Natural killer cell treated with Interleukin-12 subunit alpha and Interleukin-12 subunit beta and Interleukin-15 and Interleukin-18, amount 100 ng/mL, for 72 hours (primary cell): Measurements from ENCODE around the gene ATPAF2. TPM values are rescaled to one million over a fixed set of nuclear protein-coding genes. Genes with fewer than 3 reads are reported as not detected.

Experiments used
- ATAC-seq, 2 donors: fragments of 150-1000 bp; cut with Tn5 transposase in 1 of 2; sonication (Bioruptor Pico), chemical (Tn5 transposase) in 1 of 2; 2 replicates each; pipeline ENCODE4 v1.10.0; 2021
- DNase-seq: peaks from one replicate; pipeline ENCODE4 v3.0.0; 2022; ENCODE audit warnings: low spot score
- H3K27ac Mint-ChIP-seq, 2 donors: 1 replicate in 1 of 2; 2 replicates in 1 of 2; pipeline ENCODE4 v1.8.0; 2022; ENCODE audit warnings: mixed read lengths in 2 of 2, mild to moderate bottlenecking in 1 of 2, moderate library complexity in 1 of 2
- H3K27me3 Mint-ChIP-seq, 2 donors: 1 replicate in 1 of 2; 2 replicates in 1 of 2; pipeline ENCODE4 v1.8.0; 2022; ENCODE audit warnings: mixed read lengths in 2 of 2
- H3K36me3 Mint-ChIP-seq: one replicate; pipeline ENCODE4 v1.8.0; 2022; ENCODE audit warnings: mixed read lengths
- H3K4me1 Mint-ChIP-seq, 2 donors: 1 replicate in 1 of 2; 2 replicates in 1 of 2; pipeline ENCODE4 v1.8.0; 2022; ENCODE audit warnings: low read depth in 2 of 2, mixed read lengths in 2 of 2, mild to moderate bottlenecking in 1 of 2
- H3K4me3 Mint-ChIP-seq: one replicate; pipeline ENCODE4 v1.8.0; 2022; ENCODE audit warnings: mixed read lengths
- H3K9me3 Mint-ChIP-seq: 2 replicates; pipeline ENCODE4 v1.8.0; 2022; ENCODE audit warnings: mixed read lengths
- total RNA-seq, 2 donors: library from RNA; stranded (reverse); gene quantifications; one replicate each; pipeline ENCODE4 v1.2.3, GENCODE V29; 2022

The ATPAF2 gene
- total RNA-seq, result 10 to 100 TPM; 40.1 to 52.1 TPM

DNA sequence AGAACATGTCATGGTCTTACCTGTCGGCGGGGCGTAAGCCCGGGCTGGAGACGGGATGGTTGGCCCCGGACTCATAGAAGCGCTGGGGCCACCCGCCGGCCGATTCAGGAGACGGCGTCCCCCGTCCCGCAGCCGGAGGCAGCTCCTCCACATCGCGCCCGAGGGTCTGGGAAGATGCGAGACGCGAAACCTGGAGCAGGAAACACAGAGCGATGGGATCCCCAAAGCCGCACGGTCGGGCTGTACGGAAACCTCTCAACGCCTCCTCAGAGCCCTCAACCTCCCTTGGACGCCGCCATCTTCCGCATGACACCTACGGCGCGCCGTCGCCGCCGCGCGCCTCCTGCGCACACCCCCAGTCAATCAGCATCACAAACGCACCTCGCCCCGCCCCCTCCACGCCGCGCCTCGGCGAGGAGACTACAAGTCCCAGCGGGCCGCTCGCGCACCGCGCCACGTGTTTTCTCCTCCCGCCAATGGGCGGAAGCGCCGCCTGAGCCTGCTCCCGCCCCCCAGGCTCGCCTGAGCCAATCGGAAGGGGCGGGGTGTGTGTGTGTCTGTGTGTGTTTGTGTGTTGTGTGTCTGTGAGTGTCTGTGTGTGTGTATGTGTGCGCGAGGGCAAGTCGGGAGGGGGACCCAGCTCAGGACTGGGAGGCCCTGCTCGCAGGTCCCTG lies at the start of gene ATPAF2, which contains the start of gene GID4:
ATPAF2 (minus strand) TSS at position 308 of the 674 bp plus-strand sequence; CDS start at position 153, 155 bp downstream.
GID4 (plus strand) TSS at position 548 of the 674 bp plus-strand sequence; CDS start at position 605, 57 bp downstream.
- Mint-ChIP-seq H3K9me3 (no peaks in the 10 kb centered on the region), H3K27ac (peak within 1 kb of the TSS; percentile 71 to 88), H3K4me3 (peak within 1 kb of the TSS; percentile 98), H3K36me3 (peaks cover 4% of the 10 kb centered on the region), H3K27me3 (no peaks in the 10 kb centered on the region), H3K4me1 (peaks cover 36 to 48% of the 10 kb centered on the region in 2 donors)
- DNase-seq (peak; percentile 100), ATAC-seq (peak; percentile 96 to 98)

DNA sequence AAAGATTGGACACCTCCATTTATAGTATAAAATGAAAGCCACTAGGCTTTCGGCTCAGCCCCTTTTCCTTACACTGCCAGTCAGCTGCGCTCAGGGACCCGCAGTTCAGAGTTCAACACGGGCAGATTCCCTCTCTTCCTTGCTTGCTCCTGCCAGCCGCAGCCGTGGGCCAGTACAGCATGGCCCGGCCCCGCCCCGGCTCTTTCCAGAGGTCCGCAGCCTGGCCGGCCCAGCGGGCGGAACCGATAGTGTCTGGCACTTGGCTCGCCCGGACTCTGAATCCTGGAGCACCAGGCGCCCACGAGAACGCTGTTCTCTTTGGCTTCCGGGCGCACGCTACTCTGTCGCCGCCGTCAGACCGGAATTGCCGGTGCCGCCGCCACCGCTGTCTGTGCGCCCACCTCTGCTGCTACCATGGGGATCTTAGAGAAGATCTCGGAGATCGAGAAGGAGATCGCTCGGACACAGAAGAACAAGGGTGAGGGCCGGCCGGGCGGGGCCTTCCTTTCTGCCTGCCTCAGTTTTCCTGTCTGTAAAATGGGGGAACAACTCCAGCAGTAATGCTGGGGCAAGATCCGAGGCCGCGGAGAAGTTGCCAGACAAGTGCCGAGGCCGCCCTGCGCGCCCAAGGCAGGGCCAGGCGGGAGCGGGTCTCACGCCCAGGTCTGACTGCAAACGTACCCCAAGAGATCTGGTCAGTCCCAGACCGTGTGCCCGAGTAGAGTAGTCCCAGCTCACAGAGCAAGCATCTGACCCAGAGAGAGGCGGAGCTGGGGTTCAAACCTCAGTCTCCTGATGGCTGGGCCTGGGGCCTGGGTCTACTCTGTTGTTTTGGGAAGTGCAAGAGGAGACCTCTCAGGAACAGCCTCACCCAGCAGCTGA lies 48.9 kb upstream of the ATPAF2 start, which contains the start of gene DRG2:
DRG2 (plus strand) TSS at position 339 of the 882 bp plus-strand sequence; CDS start at position 415, 76 bp downstream.
- H3K9me3 Mint-ChIP-seq, result no peaks in the 10 kb centered on the region
- H3K36me3 Mint-ChIP-seq, result no peaks in the 10 kb centered on the region
- ATAC-seq (peak; percentile 98 to 99), DNase-seq (peak; percentile 90)
- H3K27ac Mint-ChIP-seq, result peak within 1 kb of the TSS; percentile 96 to 99
- peak within 1 kb of the TSS; percentile 97 for H3K4me3 Mint-ChIP-seq
- H3K27me3 Mint-ChIP-seq, result no peaks in the 10 kb centered on the region
- peaks cover 25 to 28% of the 10 kb centered on the region in 2 donors for H3K4me1 Mint-ChIP-seq

DNA sequence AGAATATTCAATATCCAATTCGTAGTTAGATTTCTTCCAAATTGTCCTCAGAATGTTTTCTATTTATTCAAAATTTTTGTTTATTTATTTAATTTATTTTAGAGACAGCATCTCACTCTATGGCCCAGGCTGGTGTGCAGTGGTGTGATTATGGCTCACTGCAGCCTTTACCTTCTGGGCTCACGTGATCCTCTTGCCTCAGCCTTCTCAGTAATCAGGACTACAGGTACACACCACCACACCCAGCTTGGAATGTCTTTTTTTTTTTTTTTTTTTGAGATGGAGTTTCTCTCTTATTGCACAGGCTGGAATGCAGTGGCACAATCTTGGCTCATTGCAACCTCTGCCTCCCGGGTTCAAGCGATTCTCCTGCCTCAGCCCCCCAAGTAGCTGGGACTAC lies 45.3 kb upstream of the ATPAF2 start:
- no peak overlapping the region for H3K27ac Mint-ChIP-seq
- H3K4me3 Mint-ChIP-seq, result no peak overlapping the region
- no peak for DNase-seq
- no peak for ATAC-seq
- H3K4me1 Mint-ChIP-seq, result peaks cover 15 to 21% of the 10 kb centered on the region in 2 donors
- no peaks in the 10 kb centered on the region for H3K36me3 Mint-ChIP-seq
- H3K27me3 Mint-ChIP-seq, result peaks cover 1 to 2% of the 10 kb centered on the region in 2 donors
- H3K9me3 Mint-ChIP-seq, result no peaks in the 10 kb centered on the region

DNA sequence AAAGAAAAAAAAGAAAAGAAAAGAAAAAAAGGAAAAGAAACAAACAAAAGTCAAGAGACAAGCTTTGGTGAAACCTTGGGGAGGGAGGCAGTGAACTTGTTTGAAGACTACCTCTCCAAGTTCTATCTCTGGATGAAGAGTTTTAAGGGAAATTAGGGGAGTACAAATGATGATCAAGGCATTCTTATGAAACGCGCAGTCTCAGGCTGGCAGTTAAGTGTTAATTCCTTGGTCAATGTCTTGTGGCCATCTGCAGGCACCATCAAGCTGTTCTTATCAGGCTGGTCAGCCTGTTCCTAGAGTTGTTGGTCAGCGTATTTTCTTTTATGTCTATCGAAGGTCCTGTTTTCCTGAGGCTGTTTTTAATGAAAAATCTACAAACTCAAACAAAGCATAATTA lies 40.6 kb upstream of the ATPAF2 start:
- Mint-ChIP-seq H3K27me3 (peaks cover 11 to 13% of the 10 kb centered on the region in 2 donors), H3K9me3 (no peaks in the 10 kb centered on the region), H3K27ac (no peak overlapping the region), H3K36me3 (no peaks in the 10 kb centered on the region), H3K4me3 (no peak overlapping the region), H3K4me1 (no peaks in the 10 kb centered on the region)
- DNase-seq (no peak), ATAC-seq (no peak)

DNA sequence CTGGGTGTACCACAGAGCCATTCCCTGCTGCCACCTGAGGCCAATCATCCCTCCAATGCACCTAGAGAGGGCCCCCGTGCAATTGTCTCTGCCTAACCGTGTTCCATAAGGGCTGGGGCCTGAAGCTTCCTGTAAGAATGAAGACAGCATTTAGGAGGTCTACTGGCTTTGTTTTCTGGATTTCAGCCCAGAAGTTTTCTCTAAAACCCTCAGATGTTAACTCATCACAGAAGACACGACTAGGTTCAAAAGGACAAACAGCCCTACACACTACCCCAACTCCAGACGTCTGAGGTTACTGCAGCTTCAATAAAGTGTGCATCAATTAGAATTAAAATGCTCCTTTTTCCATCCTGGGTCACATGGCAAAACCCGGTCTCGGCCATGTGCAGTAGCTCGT lies 38.0 kb upstream of the ATPAF2 start:
- no peaks in the 10 kb centered on the region for H3K9me3 Mint-ChIP-seq
- no peak for ATAC-seq

DNA sequence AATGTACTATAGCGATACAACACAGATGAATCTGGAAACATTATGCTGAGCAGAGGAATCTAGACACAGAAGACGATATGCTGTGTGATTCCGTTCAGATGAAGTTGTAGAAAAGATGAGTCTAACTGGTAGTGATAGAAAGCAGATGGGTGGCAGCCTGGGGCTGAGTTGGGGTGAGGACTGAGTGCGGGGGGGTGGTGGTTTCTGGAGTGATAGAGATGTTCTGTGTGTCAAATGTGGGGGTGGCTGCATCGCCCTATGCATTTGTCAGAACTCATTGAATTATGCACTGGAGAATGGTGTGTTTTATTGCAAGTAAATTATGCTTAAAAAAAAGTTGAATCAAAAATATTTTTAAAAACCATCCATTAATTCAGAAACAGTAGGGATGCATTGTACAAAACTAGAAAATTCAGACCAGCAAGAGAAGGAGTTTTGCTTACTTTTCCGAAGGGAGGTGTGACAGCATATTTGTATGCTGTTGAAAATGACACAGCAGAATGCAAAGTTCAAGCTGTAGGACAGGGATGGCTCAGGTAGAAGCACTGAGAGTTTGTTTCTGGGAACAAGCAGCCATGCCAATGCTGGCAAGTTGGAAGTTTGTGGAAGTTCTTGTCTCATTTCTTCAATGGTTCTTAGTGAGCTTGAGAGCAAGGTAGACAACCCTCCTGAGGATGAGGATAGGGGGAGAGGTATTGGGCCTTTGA lies 35.8 kb upstream of the ATPAF2 start:
- Mint-ChIP-seq H3K4me1 (peaks cover 13 to 14% of the 10 kb centered on the region in 2 donors), H3K36me3 (no peaks in the 10 kb centered on the region), H3K27me3 (peaks cover 13% of the 10 kb centered on the region in 2 donors), H3K27ac (no peak overlapping the region), H3K4me3 (no peak overlapping the region), H3K9me3 (no peaks in the 10 kb centered on the region)
- DNase-seq (no peak), ATAC-seq (no peak)

More for the DNA sequence above, 38.0 kb upstream of the ATPAF2 start:
- Mint-ChIP-seq H3K4me3 (no peak overlapping the region), H3K27me3 (peaks cover 13% of the 10 kb centered on the region in 2 donors), H3K27ac (no peak overlapping the region), H3K36me3 (no peaks in the 10 kb centered on the region), H3K4me1 (peaks cover under 1% of the 10 kb centered on the region in 2 donors)
- no peak for DNase-seq

DNA sequence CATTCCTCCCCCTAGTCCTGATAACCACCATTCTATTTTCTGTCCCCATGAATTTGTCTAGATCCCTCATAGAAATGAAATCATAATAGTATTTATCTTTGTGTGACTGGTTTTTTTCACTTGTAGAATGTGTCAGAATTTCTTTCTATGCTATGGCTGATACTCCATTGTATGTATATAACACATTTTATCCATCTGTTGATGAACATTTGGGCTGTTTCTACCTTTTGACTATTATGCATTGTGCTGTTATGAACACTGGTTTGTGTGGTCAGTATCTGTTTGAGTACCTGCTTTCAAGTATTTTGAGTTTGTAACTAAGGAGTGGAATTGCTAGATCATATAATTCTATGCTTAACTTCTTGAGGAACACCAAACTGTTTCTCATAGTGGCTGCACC lies 32.8 kb upstream of the ATPAF2 start:
- no peak for ATAC-seq
- peaks cover 13 to 14% of the 10 kb centered on the region in 2 donors for H3K4me1 Mint-ChIP-seq
- no peak for DNase-seq
- peak overlapping the region; percentile 18 for H3K4me3 Mint-ChIP-seq
- no peak overlapping the region for H3K27ac Mint-ChIP-seq
- H3K36me3 Mint-ChIP-seq, result no peaks in the 10 kb centered on the region
- H3K9me3 Mint-ChIP-seq, result no peaks in the 10 kb centered on the region
- H3K27me3 Mint-ChIP-seq, result peaks cover 7 to 9% of the 10 kb centered on the region in 2 donors

DNA sequence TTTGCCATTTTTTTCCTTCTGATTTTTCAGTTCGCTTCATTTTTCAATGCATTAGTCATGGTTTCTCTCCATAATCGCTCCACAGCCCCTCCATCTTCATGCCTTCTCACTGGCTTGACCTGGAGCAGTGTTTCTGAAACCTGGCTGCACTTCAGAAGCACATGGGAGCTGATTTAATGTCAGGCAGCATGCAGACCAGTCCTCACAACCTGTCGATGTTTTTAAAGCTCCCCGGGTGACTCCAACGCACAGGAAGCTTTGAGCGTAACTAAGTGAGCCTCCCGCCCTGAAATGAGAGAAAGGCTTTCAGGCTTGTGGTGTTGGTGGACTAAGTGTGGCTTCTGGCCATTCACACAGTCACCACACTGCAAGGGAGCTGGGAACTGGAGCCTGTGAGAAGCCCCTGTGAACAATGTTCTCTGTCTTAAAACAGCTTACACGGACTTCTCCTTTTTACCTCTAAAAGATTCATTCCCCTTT lies 31.9 kb upstream of the ATPAF2 start:
- H3K27me3 Mint-ChIP-seq, result peaks cover 1 to 9% of the 10 kb centered on the region in 2 donors
- ATAC-seq (peak in 1 of 2 donors; percentile 75), DNase-seq (no peak)
- peaks cover 13 to 14% of the 10 kb centered on the region in 2 donors for H3K4me1 Mint-ChIP-seq
- H3K36me3 Mint-ChIP-seq, result no peaks in the 10 kb centered on the region
- H3K4me3 Mint-ChIP-seq, result peak overlapping the region; percentile 18
- no peak overlapping the region for H3K27ac Mint-ChIP-seq
- H3K9me3 Mint-ChIP-seq, result no peaks in the 10 kb centered on the region

DNA sequence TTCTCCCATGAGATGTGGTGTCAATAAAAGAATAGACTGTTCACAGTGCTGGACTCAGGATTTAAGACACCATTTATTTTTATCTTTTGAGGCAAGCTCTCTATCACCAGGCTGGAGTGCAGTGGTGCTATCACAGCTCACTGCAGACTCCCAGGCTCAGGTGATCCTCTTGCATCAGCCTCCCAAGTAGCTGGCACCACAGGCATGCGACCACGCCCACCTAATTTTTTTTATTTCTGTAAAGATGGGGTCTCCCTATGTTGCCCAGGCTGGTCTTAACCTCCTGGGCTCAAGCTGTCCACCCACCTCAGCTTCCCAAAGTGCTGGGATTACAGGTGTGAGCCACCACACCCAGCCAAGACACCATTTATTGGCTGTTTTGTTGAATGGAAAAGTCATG lies 30.1 kb upstream of the ATPAF2 start:
- no peaks in the 10 kb centered on the region for H3K27me3 Mint-ChIP-seq
- ATAC-seq, result no peak
- H3K9me3 Mint-ChIP-seq, result no peaks in the 10 kb centered on the region
- no peaks in the 10 kb centered on the region for H3K36me3 Mint-ChIP-seq
- DNase-seq, result no peak
- peaks cover 13 to 14% of the 10 kb centered on the region in 2 donors for H3K4me1 Mint-ChIP-seq
- no peak overlapping the region for H3K4me3 Mint-ChIP-seq
- H3K27ac Mint-ChIP-seq, result no peak overlapping the region

DNA sequence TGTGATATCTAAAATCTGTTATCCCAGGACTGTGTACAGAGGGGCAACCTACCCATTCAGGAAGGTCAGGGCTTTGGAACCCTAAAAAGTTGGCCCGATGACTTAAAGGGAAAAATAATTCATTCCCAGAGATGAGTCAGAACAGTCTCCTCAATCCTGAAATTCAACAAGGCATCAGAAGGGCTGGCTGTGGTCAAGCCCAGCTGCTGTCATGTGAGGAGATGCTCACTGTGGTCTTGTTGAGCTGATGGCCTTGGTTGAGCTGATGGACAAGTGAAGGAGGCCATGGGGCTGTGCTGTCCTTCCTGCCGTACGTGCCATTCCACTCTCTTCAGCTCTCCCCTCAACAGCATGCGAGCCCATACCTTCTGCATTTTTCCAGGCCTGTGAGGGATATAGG lies 27.9 kb upstream of the ATPAF2 start:
- H3K36me3 Mint-ChIP-seq, result no peaks in the 10 kb centered on the region
- peaks cover 12 to 13% of the 10 kb centered on the region in 2 donors for H3K4me1 Mint-ChIP-seq
- H3K4me3 Mint-ChIP-seq, result no peak overlapping the region
- no peak for ATAC-seq
- no peaks in the 10 kb centered on the region for H3K9me3 Mint-ChIP-seq
- no peak for DNase-seq
- no peak overlapping the region for H3K27ac Mint-ChIP-seq
- no peaks in the 10 kb centered on the region for H3K27me3 Mint-ChIP-seq

DNA sequence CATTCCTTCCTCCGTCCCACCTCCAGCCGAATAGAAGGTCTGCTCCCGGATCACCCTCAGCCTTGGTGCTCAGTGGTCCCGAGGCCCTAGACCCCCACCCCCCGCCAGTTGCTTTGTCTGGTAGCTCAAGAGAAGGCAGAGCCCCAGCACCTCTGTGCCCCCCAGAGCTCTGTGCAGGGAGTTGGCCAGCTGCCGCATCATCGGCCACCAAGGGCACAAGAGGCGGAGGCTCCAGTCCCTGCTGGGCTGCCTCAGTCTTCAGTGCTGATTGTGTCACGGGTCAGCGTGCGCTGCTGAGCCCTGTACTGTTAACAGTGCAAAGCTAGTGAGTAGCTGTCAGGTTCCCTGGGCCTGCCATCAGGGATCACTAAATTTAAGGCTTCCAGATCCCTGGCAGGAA lies 26.6 kb upstream of the ATPAF2 start:
- Mint-ChIP-seq H3K9me3 (no peaks in the 10 kb centered on the region), H3K27ac (no peak overlapping the region), H3K4me1 (no peaks in the 10 kb centered on the region), H3K27me3 (no peaks in the 10 kb centered on the region), H3K36me3 (no peaks in the 10 kb centered on the region), H3K4me3 (no peak overlapping the region)
- DNase-seq (no peak), ATAC-seq (no peak)

DNA sequence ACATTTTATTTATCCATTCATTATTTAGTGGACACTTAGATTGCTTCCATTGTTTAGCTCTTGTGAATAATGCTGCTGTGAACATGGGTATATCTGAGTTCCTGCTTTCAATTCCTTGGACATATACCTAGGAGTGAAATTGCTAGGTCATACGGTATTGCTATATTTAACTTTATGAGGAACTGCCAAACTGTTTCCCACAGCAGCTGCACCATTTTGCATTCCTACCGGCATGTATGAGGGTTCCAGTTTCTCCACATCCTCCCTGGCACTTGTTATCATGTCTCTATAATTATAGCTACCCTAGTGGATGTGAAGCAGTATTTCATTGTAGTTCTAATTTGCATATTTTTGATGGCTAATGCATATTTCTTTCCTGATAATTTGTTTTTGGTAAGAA lies 25.1 kb upstream of the ATPAF2 start:
- ATAC-seq (no peak), DNase-seq (no peak)
- Mint-ChIP-seq H3K9me3 (no peaks in the 10 kb centered on the region), H3K4me1 (no peaks in the 10 kb centered on the region), H3K27me3 (no peaks in the 10 kb centered on the region), H3K27ac (no peak overlapping the region), H3K36me3 (no peaks in the 10 kb centered on the region), H3K4me3 (no peak overlapping the region)

DNA sequence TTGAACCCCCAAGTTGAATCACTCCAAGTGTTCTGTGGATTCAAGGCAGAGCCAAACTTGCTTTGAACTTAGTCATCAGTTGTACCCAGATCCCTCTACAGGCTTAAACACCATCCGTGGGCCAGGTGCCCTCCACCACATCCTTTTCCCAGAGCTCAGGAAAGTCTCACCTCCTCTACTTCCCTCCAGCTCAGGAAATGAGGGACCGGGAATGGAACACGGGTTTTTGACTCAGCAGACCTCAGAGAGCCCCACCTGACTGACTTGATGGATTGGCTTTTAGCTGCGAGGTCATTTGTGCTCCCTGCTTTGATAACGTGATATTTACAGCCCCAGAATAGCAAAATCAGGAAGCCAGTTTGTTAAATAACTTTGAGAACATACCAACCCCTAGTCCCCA lies 20.3 kb upstream of the ATPAF2 start:
- DNase-seq (no peak), ATAC-seq (no peak)
- Mint-ChIP-seq H3K4me1 (no peaks in the 10 kb centered on the region), H3K27ac (no peak overlapping the region), H3K4me3 (no peak overlapping the region), H3K27me3 (no peaks in the 10 kb centered on the region), H3K36me3 (peaks cover 9% of the 10 kb centered on the region), H3K9me3 (no peaks in the 10 kb centered on the region)
